HG02884 (cell line): ENCODE results near the gene ZDHHC21.

Experiments used
- ATAC-seq: cut with Tn5 transposase; IDR thresholded peaks from one replicate; pipeline ENCODE4 v1.9.1; 2021; ENCODE audit warnings: mild to moderate bottlenecking, moderate library complexity; ENCODE audit not compliant: unreplicated experiment

ZDHHC21 gene, protein sequence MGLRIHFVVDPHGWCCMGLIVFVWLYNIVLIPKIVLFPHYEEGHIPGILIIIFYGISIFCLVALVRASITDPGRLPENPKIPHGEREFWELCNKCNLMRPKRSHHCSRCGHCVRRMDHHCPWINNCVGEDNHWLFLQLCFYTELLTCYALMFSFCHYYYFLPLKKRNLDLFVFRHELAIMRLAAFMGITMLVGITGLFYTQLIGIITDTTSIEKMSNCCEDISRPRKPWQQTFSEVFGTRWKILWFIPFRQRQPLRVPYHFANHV

DNA sequence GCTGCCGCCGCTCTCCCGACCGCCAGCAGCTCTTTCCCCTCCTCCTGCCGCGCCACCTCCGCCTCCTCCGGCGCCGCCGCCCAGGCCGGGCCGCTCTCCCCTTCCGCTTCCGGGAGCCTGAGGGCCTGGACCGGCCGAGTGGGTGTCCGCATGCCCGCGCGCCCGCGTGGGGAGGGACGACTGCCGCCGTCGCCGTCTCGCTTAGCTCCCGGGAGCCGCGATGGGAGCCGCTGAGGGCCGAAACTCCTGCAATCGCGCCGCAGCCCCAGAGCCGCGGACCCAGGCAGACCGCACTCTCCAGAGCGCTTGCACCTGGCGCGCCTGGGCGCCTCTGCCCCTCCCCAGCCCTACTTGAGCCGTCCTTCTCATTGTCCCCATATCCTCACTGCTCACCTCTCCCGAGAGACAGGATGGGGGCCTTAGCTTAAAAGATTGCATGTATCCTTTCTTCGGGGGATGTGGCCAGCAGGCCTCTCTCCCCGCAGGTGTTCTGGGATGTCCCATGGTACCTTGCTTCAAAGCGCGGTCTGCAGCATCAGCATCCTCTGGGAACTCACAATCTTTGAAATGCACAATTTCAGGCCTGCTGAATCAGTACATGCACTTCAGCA lies at the start of gene ZDHHC21:
Gene ZDHHC21 (minus strand): TSS at position 182 of the 611 bp plus-strand sequence. CDS start 19,092 bp downstream, outside the sequence.
- peak; percentile 66 for ATAC-seq

- peak; percentile 96 for ATAC-seq
Measured at GRCh38 chr9:14741369-14741768, 48.1 kb upstream of the ZDHHC21 start.

DNA sequence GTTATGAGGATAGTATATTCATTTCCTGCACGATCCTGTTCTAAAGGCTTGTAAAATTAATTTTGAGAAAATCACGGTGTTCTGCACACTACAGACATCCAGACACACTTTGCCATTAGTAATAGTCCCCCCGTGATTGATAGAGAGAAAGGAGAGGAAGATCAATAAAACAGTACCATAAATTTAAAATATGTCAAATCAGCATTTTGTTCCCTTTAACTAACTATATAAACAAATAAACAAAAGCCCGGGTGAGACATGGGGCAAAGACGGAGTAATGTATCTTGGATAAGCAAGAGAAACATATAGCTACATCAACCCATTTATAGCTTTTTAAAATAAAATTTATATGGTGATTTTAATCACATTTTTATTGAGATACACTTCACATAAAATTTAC lies 39.9 kb upstream of the ZDHHC21 start:
- ATAC-seq: no peak

- ATAC-seq: no peak
Measured at GRCh38 chr9:14731294-14731981, 38.2 kb upstream of the ZDHHC21 start.

DNA sequence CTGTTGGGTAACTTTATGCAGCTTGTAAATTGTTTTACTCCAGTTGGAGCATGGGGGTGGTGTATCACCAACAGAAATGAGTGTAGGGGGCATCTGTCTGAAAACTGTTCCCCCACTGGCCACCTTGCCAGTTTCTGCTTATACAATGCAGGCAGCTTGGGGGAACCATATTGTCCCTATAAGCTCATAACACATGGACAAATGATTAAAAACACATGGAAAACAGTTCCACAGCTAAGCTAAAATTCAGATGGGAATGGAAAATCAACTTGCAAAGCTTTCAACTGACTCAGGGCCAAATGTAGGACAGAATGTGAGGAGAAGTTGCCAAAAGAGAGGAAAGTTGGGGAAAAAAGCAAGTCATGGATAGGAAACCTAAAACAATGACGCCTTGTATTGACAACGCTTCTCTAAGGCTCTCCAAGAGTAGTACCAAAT lies 37.2 kb upstream of the ZDHHC21 start:
- no peak for ATAC-seq

GRCh38 chr9:14723301-14723700 lies 30.1 kb upstream of the ZDHHC21 start:
- no peak for ATAC-seq

- no peak for ATAC-seq
Measured at GRCh38 chr9:14722391-14723035, 29.3 kb upstream of the ZDHHC21 start, which contains the start of gene CER1. TSS of gene CER1 (minus strand) at chr9:14722733. CDS start at chr9:14722672, 61 bp downstream.

GRCh38 chr9:14719231-14719923 lies 26.1 kb upstream of the ZDHHC21 start:
- ATAC-seq: no peak

DNA sequence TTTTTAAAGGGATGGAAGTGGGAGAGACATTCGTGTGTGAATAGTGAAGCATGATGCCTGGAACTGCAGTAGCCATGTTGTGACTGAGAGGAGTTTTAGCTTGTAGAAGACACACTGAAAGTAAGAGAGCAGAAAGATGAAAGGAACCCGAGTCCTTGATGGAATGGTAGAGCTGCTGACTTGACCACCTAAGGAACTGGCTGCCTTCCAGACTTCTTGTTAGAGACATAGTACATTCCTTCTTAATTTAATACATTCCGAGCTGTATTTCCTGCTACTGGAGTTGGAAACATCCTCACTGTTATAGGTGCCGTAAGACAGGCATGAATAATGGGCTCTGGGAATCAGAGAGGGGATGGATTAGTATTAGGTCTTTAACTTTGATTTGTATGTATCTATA lies 21.9 kb upstream of the ZDHHC21 start:
- ATAC-seq: no peak

- ATAC-seq: no peak
Measured at GRCh38 chr9:14713187-14713767, 20.0 kb upstream of the ZDHHC21 start.

GRCh38 chr9:14710804-14711203 lies 17.6 kb upstream of the ZDHHC21 start:
- ATAC-seq: no peak

- ATAC-seq: peak; percentile 81
Measured at GRCh38 chr9:14706530-14707140, 13.4 kb upstream of the ZDHHC21 start.

DNA sequence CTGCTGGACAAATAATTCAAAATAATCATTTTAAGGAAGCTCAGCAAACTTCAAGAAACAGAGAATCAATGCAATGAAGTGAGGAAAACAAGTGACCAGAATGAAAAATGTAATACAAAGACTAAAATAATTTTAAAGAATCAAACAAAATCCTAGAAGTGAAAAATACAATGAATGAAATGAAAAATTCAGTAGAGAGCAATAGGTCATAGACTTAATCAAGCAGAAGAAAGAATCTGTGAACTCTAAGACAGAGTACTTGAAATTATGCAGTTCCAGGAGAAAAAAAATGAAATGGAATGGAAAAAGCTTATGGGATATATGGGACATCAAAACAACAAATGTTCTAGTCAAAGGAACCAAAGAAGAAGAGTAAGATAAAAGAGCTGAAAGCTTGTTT lies 11.8 kb upstream of the ZDHHC21 start:
- ATAC-seq: no peak

DNA sequence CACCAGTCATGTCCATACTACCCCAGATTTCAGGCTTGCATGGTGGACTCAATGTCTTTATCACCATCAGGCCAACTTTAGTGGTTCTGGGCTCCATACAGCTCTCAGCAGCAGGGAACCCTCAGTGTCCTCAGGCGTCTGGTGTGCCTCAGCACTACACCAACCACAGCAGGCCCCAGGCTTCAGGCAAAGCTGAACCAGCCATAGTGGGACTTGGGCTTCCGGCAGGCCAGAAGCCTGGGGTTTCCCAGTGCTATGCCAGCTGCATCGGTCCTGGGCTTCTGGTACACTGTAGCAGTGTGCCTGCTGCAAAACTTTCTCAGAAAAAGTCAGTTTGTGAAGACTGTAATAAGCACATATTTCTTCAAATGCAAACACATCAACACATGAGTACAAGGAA lies 11.0 kb upstream of the ZDHHC21 start:
- ATAC-seq: no peak

- ATAC-seq: no peak
Measured at GRCh38 chr9:14702200-14702720, 9.0 kb upstream of the ZDHHC21 start.

DNA sequence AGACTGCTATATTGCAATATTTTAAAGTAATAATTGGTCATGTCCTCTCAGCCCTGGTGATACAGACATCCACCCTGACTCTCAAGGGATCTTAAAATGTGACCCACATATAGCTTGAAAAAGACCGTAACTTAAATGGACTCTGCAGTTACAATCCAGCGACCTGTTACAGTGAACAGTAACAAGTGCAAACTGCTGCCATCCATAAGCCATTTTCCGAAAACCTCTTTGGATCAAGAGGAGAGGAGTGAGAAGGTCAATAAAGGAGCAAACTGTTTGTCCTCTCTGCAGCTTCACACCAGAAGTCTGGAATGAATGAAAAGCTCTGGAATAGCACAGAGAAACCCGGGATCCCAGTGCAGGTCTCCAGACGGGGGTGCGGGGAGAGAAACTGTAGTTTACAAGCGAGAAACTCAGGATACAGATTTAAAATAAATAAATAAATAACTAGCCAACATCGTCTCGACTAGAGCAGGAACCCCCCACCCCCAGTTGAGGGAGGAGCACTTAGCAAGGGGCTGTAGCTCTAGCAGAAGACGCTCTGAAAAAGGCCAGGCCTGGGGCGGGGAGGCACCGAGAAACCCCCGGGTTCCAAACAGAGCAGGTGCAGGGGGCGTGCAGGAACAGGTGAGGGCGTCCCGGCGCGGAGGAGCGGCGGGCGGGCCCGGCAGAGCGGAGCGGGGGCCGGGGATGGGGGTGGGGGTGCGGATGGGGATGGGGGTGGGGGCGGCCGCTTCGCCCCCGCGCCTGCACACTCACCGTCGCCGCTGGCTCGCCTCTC lies 572 bp downstream of the ZDHHC21 start:
- ATAC-seq: peak; percentile 36

GRCh38 chr9:14690948-14691730 lies 2.1 kb downstream of the ZDHHC21 start:
- ATAC-seq: no peak

- no peak for ATAC-seq
Measured at GRCh38 chr9:14687042-14687719, 6.1 kb downstream of the ZDHHC21 start.
